ENCODE measurements around the gene MEGF9.

- TF ChIP-seq CTCF (IDR thresholded peaks at IDR 0.05) = no peak
- no peak for TF ChIP-seq POLR2AphosphoS5 (IDR thresholded peaks at IDR 0.05)
Measured at GRCh38 chr9:120693700-120694008, 20.6 kb downstream of the MEGF9 start.
